ENCODE data around the gene TWF2.

DNA sequence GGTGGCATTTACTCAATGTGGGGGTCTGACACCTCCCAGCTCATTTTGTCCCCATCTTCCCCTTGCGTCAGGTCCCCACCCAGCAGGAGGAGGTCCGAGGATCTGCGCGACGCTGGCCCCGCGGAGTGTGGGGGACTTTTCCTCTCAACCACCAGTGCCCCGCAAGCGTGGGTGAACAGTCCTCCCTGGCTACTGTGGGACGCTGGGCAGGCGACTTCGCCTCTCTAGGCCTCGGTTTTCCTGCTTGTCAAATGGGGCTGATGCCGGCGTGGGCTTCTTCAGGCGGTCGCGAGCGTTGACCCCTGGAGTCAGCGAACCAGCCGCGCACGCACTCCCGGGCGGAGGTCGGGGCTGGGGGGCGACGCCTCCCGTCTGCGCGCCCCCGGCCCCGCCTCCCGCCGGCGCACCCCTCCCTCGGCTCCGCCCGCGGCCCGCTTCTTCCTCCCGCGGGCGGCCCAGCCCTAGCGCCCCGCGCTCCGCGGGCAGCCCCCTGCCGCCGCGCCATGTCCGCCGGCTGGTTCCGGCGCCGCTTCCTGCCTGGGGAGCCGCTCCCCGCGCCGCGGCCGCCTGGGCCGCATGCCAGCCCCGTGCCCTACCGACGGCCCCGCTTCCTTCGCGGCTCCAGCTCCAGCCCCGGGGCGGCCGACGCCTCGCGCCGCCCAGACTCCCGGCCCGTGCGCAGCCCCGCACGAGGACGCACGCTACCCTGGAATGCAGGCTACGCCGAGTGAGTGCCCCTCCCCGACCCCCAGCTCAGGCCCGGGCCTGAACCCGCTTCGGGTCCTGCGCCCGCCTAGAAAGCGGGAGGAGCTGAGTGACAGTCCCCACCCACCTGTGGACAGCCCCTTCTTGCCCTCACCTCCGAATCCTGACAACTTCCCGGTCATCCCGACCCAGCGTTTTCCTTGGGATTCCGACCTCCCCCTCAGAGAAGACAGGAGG is 6.6 kb upstream of the TWF2 start, which contains the start of gene PPM1M:
- TF ChIP-seq CTCF (IDR thresholded peaks at IDR 0.05; ENCODE audit: insufficient read depth, low read length) = no peak
- no peak for TF ChIP-seq POLR2AphosphoS5 (IDR thresholded peaks at IDR 0.05; ENCODE audit: low read depth)
- no peak for TF ChIP-seq GABPA (IDR thresholded peaks at IDR 0.05; ENCODE audit: low read depth)
- TF ChIP-seq SPI1 (IDR thresholded peaks at IDR 0.05; ENCODE audit: borderline replicate concordance, low read depth) = no peak
- TF ChIP-seq REST (IDR thresholded peaks at IDR 0.05; ENCODE audit: insufficient replicate concordance, low read depth) = no peak
